H9 (cell line): ENCODE data around the gene AGPAT2. TPM values are rescaled to one million over a fixed set of nuclear protein-coding genes. Genes with fewer than 3 reads are reported as not detected.
A peak's percentile ranks its signal among the peaks of the same experiment; 100 is the strongest.

Source experiments
- DNase-seq: peaks from one replicate; pipeline ENCODE4 v3.0.0-alpha.2; 2017
- H2AFZ ChIP-seq: one replicate; pipeline ENCODE4 v1.6.1; 2013; ENCODE audit warnings: mild to moderate bottlenecking, low read length, control low read depth, moderate library complexity
- H2AK5ac ChIP-seq: 2 replicates; pipeline ENCODE4 v1.6.1; 2013; ENCODE audit warnings: low read length, control low read depth, mixed read lengths; ENCODE audit not compliant: insufficient read length
- H2BK120ac ChIP-seq: one replicate; pipeline ENCODE4 v1.6.1; 2013; ENCODE audit warnings: low read depth, mild to moderate bottlenecking, low read length, control low read depth, inconsistent platforms; ENCODE audit not compliant: poor library complexity, severe bottlenecking
- H2BK12ac ChIP-seq: 2 replicates; pipeline ENCODE4 v1.6.1; 2013; ENCODE audit warnings: low read length, control low read depth, mixed read lengths, low read depth; ENCODE audit not compliant: insufficient read length
- H2BK15ac ChIP-seq: 2 replicates; pipeline ENCODE4 v1.6.1; 2013; ENCODE audit warnings: low read depth, low read length, control low read depth
- H2BK20ac ChIP-seq: one replicate; pipeline ENCODE4 v1.6.1; 2013; ENCODE audit warnings: low read depth, mild to moderate bottlenecking, low read length, control low read depth, inconsistent platforms; ENCODE audit not compliant: poor library complexity, severe bottlenecking
- H2BK5ac ChIP-seq: 2 replicates; pipeline ENCODE4 v1.6.1; 2013; ENCODE audit warnings: low read length, control low read depth, mixed read lengths; ENCODE audit not compliant: insufficient read length
- H3K14ac ChIP-seq: 2 replicates; pipeline ENCODE4 v1.6.1; 2013; ENCODE audit warnings: low read length, control low read depth; ENCODE audit not compliant: insufficient read depth
- H3K18ac ChIP-seq: 2 replicates; pipeline ENCODE4 v1.6.1; 2013; ENCODE audit warnings: low read depth, mild to moderate bottlenecking, mixed read lengths, low read length, control low read depth; ENCODE audit not compliant: insufficient read length
- H3K23ac ChIP-seq: 2 replicates; pipeline ENCODE4 v1.6.1; 2013; ENCODE audit warnings: low read length, control low read depth, mixed read lengths, low read depth; ENCODE audit not compliant: insufficient read length
- H3K23me2 ChIP-seq: 2 replicates; pipeline ENCODE4 v1.6.1; 2013; ENCODE audit warnings: low read depth, mild to moderate bottlenecking, mixed read lengths, low read length, control low read depth; ENCODE audit not compliant: insufficient read length, poor library complexity, severe bottlenecking
- H3K27ac ChIP-seq: 2 replicates; pipeline ENCODE4 v1.5.1; 2013; ENCODE audit warnings: low read length, control low read depth, mixed read lengths, low read depth; ENCODE audit not compliant: insufficient read length
- H3K27me3 ChIP-seq: 2 replicates; pipeline ENCODE4 v1.6.1; 2013; ENCODE audit warnings: low read length, control low read depth, inconsistent platforms; ENCODE audit not compliant: insufficient read depth
- H3K4ac ChIP-seq: 2 replicates; pipeline ENCODE4 v1.6.1; 2013; ENCODE audit warnings: low read depth, mild to moderate bottlenecking, control low read depth, inconsistent platforms, low read length, moderate library complexity
- H3K4me1 ChIP-seq: 2 replicates; pipeline ENCODE4 v1.6.1; 2013; ENCODE audit warnings: low read length, control low read depth, inconsistent platforms; ENCODE audit not compliant: insufficient read depth
- H3K4me2 ChIP-seq: 2 replicates; pipeline ENCODE4 v1.6.1; 2013; ENCODE audit warnings: low read length, control low read depth, mixed read lengths; ENCODE audit not compliant: insufficient read length, insufficient read depth
- H3K56ac ChIP-seq: 2 replicates; pipeline ENCODE4 v1.6.1; 2013; ENCODE audit warnings: low read depth, mild to moderate bottlenecking, mixed read lengths, low read length, control low read depth; ENCODE audit not compliant: insufficient read length
- H3K79me1 ChIP-seq: 2 replicates; pipeline ENCODE4 v1.6.1; 2013; ENCODE audit warnings: low read depth, mild to moderate bottlenecking, moderate library complexity, low read length, control low read depth, inconsistent platforms; ENCODE audit not compliant: insufficient read depth, poor library complexity, severe bottlenecking
- H3K79me2 ChIP-seq: 2 replicates; pipeline ENCODE4 v1.6.1; 2013; ENCODE audit warnings: low read length, control low read depth, inconsistent platforms; ENCODE audit not compliant: insufficient read depth
- H3K9ac ChIP-seq: 2 replicates; pipeline ENCODE4 v1.6.1; 2013; ENCODE audit warnings: low read length, control low read depth, mixed read lengths; ENCODE audit not compliant: insufficient read length; ENCODE audit errors: extremely low read depth
- H3K9me3 ChIP-seq: one replicate; pipeline ENCODE4 v1.6.1; 2013; ENCODE audit warnings: low read depth, low read length, inconsistent platforms; ENCODE audit not compliant: control insufficient read depth
- H3T11ph ChIP-seq: one replicate; pipeline ENCODE4 v1.6.1; 2013; ENCODE audit warnings: mild to moderate bottlenecking, low read length, control low read depth, inconsistent platforms
- H4K20me1 ChIP-seq: one replicate; pipeline ENCODE4 v1.6.1; 2013; ENCODE audit not compliant: control insufficient read depth, insufficient read length, insufficient read depth
- H4K5ac ChIP-seq: 2 replicates; pipeline ENCODE4 v1.6.1; 2013; ENCODE audit warnings: low read depth, mild to moderate bottlenecking, mixed read lengths, low read length, control low read depth; ENCODE audit not compliant: insufficient read length
- H4K8ac ChIP-seq: replicated peaks from 2 replicates; pipeline ENCODE4 v1.6.1; 2013; ENCODE audit warnings: low read length, control low read depth, mixed read lengths, low read depth; ENCODE audit not compliant: insufficient read length
- H4K91ac ChIP-seq: 2 replicates; pipeline ENCODE4 v1.6.1; 2013; ENCODE audit warnings: low read depth, mild to moderate bottlenecking, moderate library complexity, mixed read lengths, low read length, control low read depth; ENCODE audit not compliant: insufficient read length
- H3K27ac Mint-ChIP-seq, 3 experiments: 2 replicates in 2 of 3; 3 replicates in 1 of 3; pipeline ENCODE4 v1.8.0; 2020 to 2021; ENCODE audit warnings: mixed read lengths in 3 of 3, mild to moderate bottlenecking in 1 of 3, moderate library complexity in 1 of 3
- H3K27me3 Mint-ChIP-seq: 2 replicates; pipeline ENCODE4 v1.8.0; 2021; ENCODE audit warnings: low read depth, mild to moderate bottlenecking, moderate library complexity, mixed read lengths
- H3K36me3 Mint-ChIP-seq, 3 experiments: 2 replicates in 2 of 3; 3 replicates in 1 of 3; pipeline ENCODE4 v1.8.0; 2020 to 2021; ENCODE audit warnings: low read depth in 3 of 3, mixed read lengths in 3 of 3; ENCODE audit not compliant: insufficient read depth in 1 of 3
- H3K4me1 Mint-ChIP-seq, 2 experiments: 2 replicates each; pipeline ENCODE4 v1.8.0; 2020; ENCODE audit warnings: mixed read lengths in 2 of 2
- H3K4me3 Mint-ChIP-seq, 2 experiments: 2 replicates in 1 of 2; 3 replicates in 1 of 2; pipeline ENCODE4 v1.8.0; 2020 to 2021; ENCODE audit warnings: mild to moderate bottlenecking in 2 of 2, mixed read lengths in 2 of 2, moderate library complexity in 1 of 2
- H3K9me3 Mint-ChIP-seq, 2 experiments: 2 replicates in 1 of 2; 3 replicates in 1 of 2; pipeline ENCODE4 v1.8.0; 2020; ENCODE audit warnings: mild to moderate bottlenecking in 2 of 2, mixed read lengths in 2 of 2, moderate library complexity in 1 of 2
- WGBS: extraction: QIAGEN DNeasy Blood & Tissue Kit; methylation state at CpG from one replicate; pipeline ENCODE4 v1.1.7; 2013; ENCODE audit warnings: missing lambda C conversion rate, low lambda C conversion rate, mixed read lengths; ENCODE audit not compliant: insufficient read length; ENCODE audit errors: extremely low coverage; 5-methylcytosine and 5-hydroxymethylcytosine counted together
- total RNA-seq: library from RNA; stranded (reverse); gene quantifications from 2 replicates; pipeline ENCODE4 v1.2.1, GENCODE V29; 2021
- TF ChIP-seq, protein P1 (sequence below): fragments of 200-600 bp; sonication (generic); conservative IDR thresholded peaks from 3 replicates; pipeline ENCODE4 v1.8.0; 2021; ENCODE audit warnings: antibody characterized with exemption, mild to moderate bottlenecking

AGPAT2 gene
- total RNA-seq, 1 experiment from 2014 or later: 29.7 TPM

DNA sequence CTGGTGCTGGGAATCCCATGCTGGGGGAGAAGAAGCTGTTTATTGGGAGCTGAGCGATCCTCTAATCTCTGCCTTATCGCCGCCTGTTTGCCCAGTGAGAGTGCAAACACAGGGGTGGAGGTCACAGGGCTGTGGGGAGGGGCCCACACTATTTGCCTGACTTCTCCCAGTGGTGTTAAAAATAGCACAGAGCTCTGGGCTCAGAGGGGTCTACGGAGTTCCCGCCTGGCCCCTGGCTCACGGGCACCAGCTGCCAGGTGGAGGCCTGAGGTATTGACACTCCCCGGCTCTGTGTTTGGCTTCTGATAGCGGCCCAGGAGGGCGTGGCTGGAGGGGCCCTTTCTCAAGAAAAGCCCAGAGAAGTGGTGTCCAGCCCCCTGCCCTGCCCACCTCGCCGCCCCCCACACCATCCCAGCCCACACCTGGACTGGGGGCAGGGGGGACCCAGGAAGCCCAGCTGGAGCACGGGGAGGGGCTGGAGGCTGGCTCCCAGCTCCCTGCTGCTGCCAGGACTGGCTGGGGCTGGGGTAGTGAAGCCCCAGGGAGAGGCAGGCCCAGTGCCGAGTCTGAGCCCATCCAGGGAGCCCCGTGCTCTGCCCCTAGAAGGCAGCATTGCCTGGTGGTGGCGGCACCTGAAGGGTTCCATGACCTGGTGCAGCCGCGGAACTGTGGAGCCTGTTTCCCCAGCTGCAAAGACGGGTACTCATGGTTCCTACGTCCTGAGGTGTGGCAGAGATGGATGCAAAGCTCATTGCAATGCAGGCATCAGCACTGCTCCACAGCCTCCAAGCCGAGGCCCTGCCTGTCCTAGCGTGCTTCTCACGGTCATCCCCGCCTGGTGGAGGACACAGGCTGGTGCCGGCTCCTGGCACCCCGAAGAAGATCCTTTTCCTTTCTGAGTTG lies 60.3 kb downstream of the AGPAT2 start:
- Mint-ChIP-seq H3K36me3 (no peaks in the 10 kb centered on the region), H3K4me3 (no peak overlapping the region), H3K4me1 (0 out of 4 replicates have a peak, but pooled peaks cover 0 to 2% of the 10 kb centered on the region in 2 experiments), H3K27me3 (peaks cover 2% of the 10 kb centered on the region; the same call in 1 of the 2 replicates), H3K27ac (peak overlapping the region in 1 of 3 experiments; percentile 23; a peak in 1 of 7 replicates), H3K9me3 (no peaks in the 10 kb centered on the region)
- Histone ChIP-seq H3K56ac (no peak overlapping the region), H3K9ac (no peak overlapping the region), H2BK120ac (no peak overlapping the region), H2BK12ac (no peak overlapping the region), H3T11ph (no peak overlapping the region), H2AK5ac (no peak overlapping the region), H3K79me2 (no peaks in the 10 kb centered on the region), H3K18ac (no peak overlapping the region), H3K4me1 (no peaks in the 10 kb centered on the region), H4K91ac (no peak overlapping the region), H2BK20ac (no peak overlapping the region), H3K27ac (no peak overlapping the region), H3K23me2 (no peaks in the 10 kb centered on the region), H3K4ac (no peak overlapping the region), H3K14ac (no peak overlapping the region), H3K79me1 (no peaks in the 10 kb centered on the region), H3K9me3 (no peaks in the 10 kb centered on the region), H2AFZ (no peak overlapping the region), H3K27me3 (no peaks in the 10 kb centered on the region), H4K8ac (no peak overlapping the region), H2BK15ac (no peak overlapping the region), H2BK5ac (no peak overlapping the region), H3K23ac (no peak overlapping the region), H4K20me1 (peaks cover 7% of the 10 kb centered on the region), H3K4me2 (no peak overlapping the region), H4K5ac (no peak overlapping the region)
- no peak for DNase-seq
- TF ChIP-seq, protein P1, sequence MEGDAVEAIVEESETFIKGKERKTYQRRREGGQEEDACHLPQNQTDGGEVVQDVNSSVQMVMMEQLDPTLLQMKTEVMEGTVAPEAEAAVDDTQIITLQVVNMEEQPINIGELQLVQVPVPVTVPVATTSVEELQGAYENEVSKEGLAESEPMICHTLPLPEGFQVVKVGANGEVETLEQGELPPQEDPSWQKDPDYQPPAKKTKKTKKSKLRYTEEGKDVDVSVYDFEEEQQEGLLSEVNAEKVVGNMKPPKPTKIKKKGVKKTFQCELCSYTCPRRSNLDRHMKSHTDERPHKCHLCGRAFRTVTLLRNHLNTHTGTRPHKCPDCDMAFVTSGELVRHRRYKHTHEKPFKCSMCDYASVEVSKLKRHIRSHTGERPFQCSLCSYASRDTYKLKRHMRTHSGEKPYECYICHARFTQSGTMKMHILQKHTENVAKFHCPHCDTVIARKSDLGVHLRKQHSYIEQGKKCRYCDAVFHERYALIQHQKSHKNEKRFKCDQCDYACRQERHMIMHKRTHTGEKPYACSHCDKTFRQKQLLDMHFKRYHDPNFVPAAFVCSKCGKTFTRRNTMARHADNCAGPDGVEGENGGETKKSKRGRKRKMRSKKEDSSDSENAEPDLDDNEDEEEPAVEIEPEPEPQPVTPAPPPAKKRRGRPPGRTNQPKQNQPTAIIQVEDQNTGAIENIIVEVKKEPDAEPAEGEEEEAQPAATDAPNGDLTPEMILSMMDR: peak; percentile 34; the same call in 1 of the 3 replicates
- WGBS: no CpG with 5 or more reads among the region's 25 CpGs
